A673 (cell line): ENCODE results near the gene ZNF8. TPM values are rescaled to one million over a fixed set of nuclear protein-coding genes. Genes with fewer than 3 reads are reported as not detected.

Source experiments
- BruUV-seq: library from RNA; stranded (reverse); fragments of 400-500 nt; replicated peaks from 2 replicates; lab custom pipeline; 2021; lab: Mats Ljungman, UMichigan
- CTCF ChIA-PET: fragments of 300-600 bp; sonication (Branson Sonifier 250); formaldehyde crosslinking; loops from one replicate; lab custom pipeline; 2022; ENCODE audit warnings: antibody characterized with exemption; lab: Charles Lee
- POLR2A ChIA-PET: fragments of 300-600 bp; sonication (Branson Sonifier 250); formaldehyde crosslinking; loops from one replicate; lab custom pipeline; 2022; ENCODE audit warnings: antibody characterized with exemption; ENCODE audit not compliant: low non-redundant PET; lab: Charles Lee
- DNase-seq: peaks from one replicate; pipeline ENCODE4 v3.0.0-alpha.2; 2015; ENCODE audit warnings: low spot score
- H3K27ac ChIP-seq: fragments of 200-600 bp; sonication (generic); 2 replicates; pipeline ENCODE4 v1.5.1; 2016; ENCODE audit warnings: mixed run types, low read depth, mild to moderate bottlenecking, mixed read lengths, antibody characterized with exemption, low read length; ENCODE audit not compliant: poor library complexity, severe bottlenecking
- H3K27me3 ChIP-seq: fragments of 200-600 bp; sonication (generic); replicated peaks from 2 replicates; pipeline ENCODE4 v1.6.1; 2017; ENCODE audit warnings: mixed run types, low read depth, mild to moderate bottlenecking, mixed read lengths, antibody characterized with exemption, low read length; ENCODE audit not compliant: insufficient read depth, poor library complexity
- H3K36me3 ChIP-seq: fragments of 200-600 bp; sonication (generic); 2 replicates; pipeline ENCODE4 v1.6.1; 2016; ENCODE audit warnings: mixed run types, mild to moderate bottlenecking, mixed read lengths, antibody characterized with exemption, low read length; ENCODE audit not compliant: insufficient read depth, poor library complexity, severe bottlenecking
- H3K4me1 ChIP-seq: fragments of 200-600 bp; sonication (generic); 2 replicates; pipeline ENCODE4 v1.6.1; 2017; ENCODE audit warnings: mixed run types, mild to moderate bottlenecking, mixed read lengths, antibody characterized with exemption, low read length; ENCODE audit not compliant: insufficient read depth, poor library complexity, severe bottlenecking
- H3K4me3 ChIP-seq: fragments of 200-600 bp; sonication (generic); 2 replicates; pipeline ENCODE4 v1.5.1; 2016; ENCODE audit warnings: low read depth, mixed run types, mild to moderate bottlenecking, mixed read lengths, low read length; ENCODE audit not compliant: poor library complexity, severe bottlenecking
- H3K9me3 ChIP-seq: fragments of 200-600 bp; sonication (generic); 2 replicates; pipeline ENCODE4 v1.6.1; 2016; ENCODE audit warnings: mixed run types, low read depth, mild to moderate bottlenecking, mixed read lengths, antibody characterized with exemption, low read length; ENCODE audit not compliant: poor library complexity, severe bottlenecking
- EZH2 ChIP-seq: fragments of 200-600 bp; sonication (generic); IDR thresholded peaks from 2 replicates; pipeline ENCODE4 v1.6.1; 2017; ENCODE audit warnings: borderline replicate concordance, low read depth, mild to moderate bottlenecking, mixed read lengths, antibody characterized with exemption, low read length; ENCODE audit not compliant: poor library complexity, severe bottlenecking
- intact Hi-C: fragments of 100-400 bp; cut with micrococcal nuclease; formaldehyde crosslinking; loops from one replicate; pipeline ENCODE4 v1.10.0; 2022; ENCODE audit not compliant: unreplicated experiment
- total RNA-seq: library from RNA; stranded (reverse); gene quantifications from 2 replicates; pipeline ENCODE4 v1.2.3, GENCODE V29; 2021
- TF ChIP-seq, protein P1 (sequence below): fragments of 300-800, 200-600 bp; sonication (generic); conservative IDR thresholded peaks from 2 replicates; pipeline ENCODE4 v1.5.1; 2017; ENCODE audit warnings: low read depth, mild to moderate bottlenecking, antibody characterized with exemption, low read length, moderate library complexity, mixed read lengths

ZNF8 gene
- total RNA-seq, 1 experiment from 2014 or later, result 11.9 TPM

DNA sequence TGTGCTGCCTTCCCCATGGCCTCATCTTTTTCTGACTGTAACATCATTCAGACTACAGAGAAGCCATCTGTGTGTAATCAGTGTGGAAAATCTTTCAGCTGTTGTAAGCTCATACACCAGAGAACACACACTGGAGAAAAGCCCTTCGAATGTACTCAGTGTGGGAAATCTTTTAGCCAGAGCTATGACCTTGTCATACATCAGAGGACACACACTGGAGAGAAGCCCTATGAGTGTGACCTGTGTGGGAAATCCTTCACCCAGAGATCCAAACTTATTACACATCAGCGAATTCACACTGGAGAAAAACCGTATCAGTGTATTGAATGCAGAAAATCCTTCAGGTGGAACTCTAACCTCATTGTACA lies 17.2 kb upstream of the ZNF8 start:
- Histone ChIP-seq H3K4me3 (no peak overlapping the region), H3K4me1 (no peaks in the 10 kb centered on the region), H3K36me3 (peaks cover 76% of the 10 kb centered on the region), H3K27ac (no peak overlapping the region), H3K9me3 (peaks cover 94% of the 10 kb centered on the region), H3K27me3 (no peaks in the 10 kb centered on the region)
- ChIA-PET CTCF (no interaction called here), POLR2A (no interaction called here)
- intact Hi-C loops, result no loop called here
- no peak for DNase-seq
- BruUV-seq, result no TSS peak
- no peak for TF ChIP-seq EZH2
- TF ChIP-seq, protein P1, sequence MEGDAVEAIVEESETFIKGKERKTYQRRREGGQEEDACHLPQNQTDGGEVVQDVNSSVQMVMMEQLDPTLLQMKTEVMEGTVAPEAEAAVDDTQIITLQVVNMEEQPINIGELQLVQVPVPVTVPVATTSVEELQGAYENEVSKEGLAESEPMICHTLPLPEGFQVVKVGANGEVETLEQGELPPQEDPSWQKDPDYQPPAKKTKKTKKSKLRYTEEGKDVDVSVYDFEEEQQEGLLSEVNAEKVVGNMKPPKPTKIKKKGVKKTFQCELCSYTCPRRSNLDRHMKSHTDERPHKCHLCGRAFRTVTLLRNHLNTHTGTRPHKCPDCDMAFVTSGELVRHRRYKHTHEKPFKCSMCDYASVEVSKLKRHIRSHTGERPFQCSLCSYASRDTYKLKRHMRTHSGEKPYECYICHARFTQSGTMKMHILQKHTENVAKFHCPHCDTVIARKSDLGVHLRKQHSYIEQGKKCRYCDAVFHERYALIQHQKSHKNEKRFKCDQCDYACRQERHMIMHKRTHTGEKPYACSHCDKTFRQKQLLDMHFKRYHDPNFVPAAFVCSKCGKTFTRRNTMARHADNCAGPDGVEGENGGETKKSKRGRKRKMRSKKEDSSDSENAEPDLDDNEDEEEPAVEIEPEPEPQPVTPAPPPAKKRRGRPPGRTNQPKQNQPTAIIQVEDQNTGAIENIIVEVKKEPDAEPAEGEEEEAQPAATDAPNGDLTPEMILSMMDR, result no peak

DNA sequence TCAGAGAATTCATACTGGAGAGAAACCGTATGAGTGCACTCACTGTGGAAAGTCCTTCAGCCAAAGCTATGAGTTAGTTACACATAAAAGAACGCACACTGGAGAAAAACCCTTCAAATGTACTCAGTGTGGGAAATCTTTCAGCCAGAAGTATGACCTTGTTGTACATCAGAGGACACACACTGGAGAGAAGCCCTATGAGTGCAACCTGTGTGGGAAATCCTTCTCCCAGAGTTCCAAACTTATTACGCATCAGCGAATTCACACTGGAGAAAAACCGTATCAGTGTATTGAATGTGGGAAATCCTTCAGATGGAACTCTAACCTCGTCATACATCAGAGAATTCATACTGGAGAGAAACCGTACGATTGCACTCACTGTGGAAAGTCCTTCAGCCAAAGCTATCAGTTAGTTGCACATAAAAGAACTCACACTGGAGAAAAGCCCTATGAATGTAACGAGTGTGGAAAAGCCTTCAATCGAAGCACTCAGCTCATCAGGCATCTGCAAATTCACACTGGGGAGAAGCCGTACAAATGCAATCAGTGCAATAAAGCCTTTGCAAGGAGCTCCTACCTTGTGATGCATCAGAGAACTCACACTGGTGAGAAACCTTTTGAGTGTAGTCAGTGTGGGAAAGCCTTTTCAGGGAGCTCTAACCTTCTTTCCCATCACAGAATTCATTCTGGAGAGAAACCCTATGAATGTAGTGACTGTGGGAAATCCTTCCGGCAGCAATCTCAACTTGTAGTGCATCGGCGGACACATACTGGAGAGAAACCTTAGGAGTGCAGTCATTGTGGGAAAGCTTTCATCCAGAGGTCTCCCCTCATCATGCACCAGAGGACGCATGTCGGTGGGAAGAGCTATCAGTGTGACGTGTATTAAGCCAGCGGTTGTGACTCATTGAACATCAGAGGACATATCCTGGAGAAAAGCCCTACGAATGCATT lies 16.5 kb upstream of the ZNF8 start:
- CTCF ChIA-PET, result no interaction called here
- Histone ChIP-seq H3K9me3 (peaks cover 94% of the 10 kb centered on the region), H3K4me1 (no peaks in the 10 kb centered on the region), H3K4me3 (no peak overlapping the region), H3K36me3 (peaks cover 74% of the 10 kb centered on the region), H3K27me3 (no peaks in the 10 kb centered on the region), H3K27ac (no peak overlapping the region)
- no peak for TF ChIP-seq EZH2
- TF ChIP-seq, protein P1, result no peak
- intact Hi-C loops, result no loop called here
- no peak for DNase-seq
- BruUV-seq, result no TSS peak
- POLR2A ChIA-PET, result no interaction called here

DNA sequence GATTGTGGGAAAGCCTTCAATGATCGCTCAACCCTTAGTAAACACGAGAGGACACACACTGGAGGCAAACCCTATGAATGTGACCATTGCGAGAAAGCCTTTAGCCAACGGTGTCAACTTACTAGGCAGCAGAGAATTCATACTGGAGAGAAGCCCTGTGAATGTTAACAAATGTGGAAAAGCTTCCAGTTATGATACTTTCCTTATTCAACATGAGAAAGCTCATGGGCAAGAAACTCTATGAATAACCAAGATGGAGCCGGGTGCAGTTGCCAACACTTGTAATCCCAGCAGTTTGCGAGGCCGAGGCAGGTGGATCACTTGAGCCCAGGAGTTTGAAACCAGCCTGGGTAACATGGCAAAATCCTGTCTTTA lies 15.8 kb upstream of the ZNF8 start:
- no peaks in the 10 kb centered on the region for H3K4me1 ChIP-seq
- intact Hi-C loops, result no loop called here
- peaks cover 88% of the 10 kb centered on the region for H3K9me3 ChIP-seq
- ChIA-PET CTCF (no interaction called here), POLR2A (no interaction called here)
- peaks cover 67% of the 10 kb centered on the region for H3K36me3 ChIP-seq
- TF ChIP-seq EZH2, result no peak
- TF ChIP-seq, protein P1, result no peak
- no peak overlapping the region for H3K27ac ChIP-seq
- DNase-seq, result no peak
- H3K4me3 ChIP-seq, result no peak overlapping the region
- no TSS peak for BruUV-seq
- no peaks in the 10 kb centered on the region for H3K27me3 ChIP-seq
